ENCODE measurements around the gene BICDL1.

- TF ChIP-seq POLR2AphosphoS5 (IDR thresholded peaks at IDR 0.05; ENCODE audit: low read depth, low read length) = no peak
- TF ChIP-seq POLR2A (IDR thresholded peaks at IDR 0.05; ENCODE audit: low read depth, low read length) = no peak
Observed at GRCh38 chr12:120102189-120103043, 113.4 kb downstream of the BICDL1 start.
